HepG2 (cell line): ENCODE results near the gene MKS1. TPM values are rescaled to one million over a fixed set of nuclear protein-coding genes. Genes with fewer than 3 reads are reported as not detected.
A peak's percentile ranks its signal among the peaks of the same experiment; 100 is the strongest.

ENCODE experiments used
- AFF4 ChIP-seq: sonication (generic); formaldehyde crosslinking; IDR thresholded peaks from 2 replicates; pipeline ENCODE4 v1.4.0; 2020; ENCODE audit warnings: missing genetic modification reagents
- KLF12 ChIP-seq: sonication (generic); formaldehyde crosslinking; IDR thresholded peaks from 2 replicates; pipeline ENCODE4 v1.4.0; 2020; ENCODE audit warnings: missing genetic modification reagents, borderline replicate concordance
- NR1H2 ChIP-seq: sonication (generic); formaldehyde crosslinking; IDR thresholded peaks from 2 replicates; pipeline ENCODE4 v1.8.1; 2022; ENCODE audit warnings: low read depth, missing genetic modification reagents, borderline replicate concordance
- PBX3 ChIP-seq: sonication (generic); formaldehyde crosslinking; IDR thresholded peaks from 2 replicates; pipeline ENCODE4 v1.8.1; 2023; ENCODE audit warnings: missing genetic modification reagents, inconsistent platforms, borderline replicate concordance
- SMAD1 ChIP-seq: sonication (generic); formaldehyde crosslinking; IDR thresholded peaks from 2 replicates; pipeline ENCODE4 v1.4.0; 2020; ENCODE audit warnings: missing genetic modification reagents, low read depth, mild to moderate bottlenecking, borderline replicate concordance
- THAP9 ChIP-seq: sonication (generic); formaldehyde crosslinking; IDR thresholded peaks from 2 replicates; pipeline ENCODE4; 2020; ENCODE audit warnings: missing genetic modification reagents, mild to moderate bottlenecking, borderline replicate concordance
- ZNF18 ChIP-seq: sonication (generic); formaldehyde crosslinking; IDR thresholded peaks from 2 replicates; pipeline ENCODE4 v1.8.0; 2022; ENCODE audit warnings: mild to moderate bottlenecking, missing genetic modification reagents; ENCODE audit not compliant: insufficient replicate concordance
- ZNF280B ChIP-seq: sonication (generic); formaldehyde crosslinking; IDR thresholded peaks from 2 replicates; pipeline ENCODE4 v1.5.0; 2020; ENCODE audit warnings: missing genetic modification reagents, mild to moderate bottlenecking, borderline replicate concordance
- ZNF605 ChIP-seq: sonication (generic); formaldehyde crosslinking; IDR thresholded peaks from 2 replicates; pipeline ENCODE4 v1.8.0; 2022; ENCODE audit warnings: mild to moderate bottlenecking, missing genetic modification reagents
- ZNF709 ChIP-seq: sonication (generic); formaldehyde crosslinking; IDR thresholded peaks from 2 replicates; pipeline ENCODE4 v1.5.0; 2020; ENCODE audit warnings: mild to moderate bottlenecking, missing genetic modification reagents
- ZNF879 ChIP-seq: sonication (generic); formaldehyde crosslinking; IDR thresholded peaks from 2 replicates; pipeline ENCODE4 v1.8.1; 2023; ENCODE audit warnings: missing genetic modification reagents
- polyA plus RNA-seq, 8 experiments: library from polyadenylated mRNA; depleted of rRNA in 3 of 8; stranded (reverse) in 7 of 8; unstranded in 1 of 8; fragments of >200 nt; fragmentation: Illumina TruSeq in 4 of 8; extraction: Trizol in 4 of 8; gene quantifications; 2 replicates each; pipeline versions ENCODE4 v1.2.1 to v1.2.3, GENCODE V29; 2011 to 2016; ENCODE audit warnings: low read depth in 4 of 8, missing spikeins in 1 of 8, mixed read lengths in 1 of 8; ENCODE audit not compliant: insufficient read depth in 1 of 8
- total RNA-seq, 5 experiments: library from RNA; depleted of rRNA; stranded (reverse); fragments of >200 nt; fragmentation: Illumina TruSeq; extraction: Trizol; gene quantifications; 2 replicates each; pipeline ENCODE4 v1.2.3, GENCODE V29; 2016; ENCODE audit warnings: low read depth in 1 of 5

MKS1 gene
- total and polyA plus RNA-seq, 2 of the 13 experiments (the other 11 are each of a cell fraction or from before 2014, with no cell fraction given): 16.1 to 26.3 TPM

GRCh38 chr17:58249270-58250133 lies 30.4 kb upstream of the MKS1 start (continued):
- TF ChIP-seq THAP9 (no peak; the same call in 1 of the 2 replicates), PBX3 (CRISPR knock-in tag) (no peak), ZNF280B (CRISPR knock-in tag) (peak; percentile 83; the same call in 1 of the 2 replicates), SMAD1 (CRISPR knock-in tag) (no peak), ZNF605 (CRISPR knock-in tag) (peak; percentile 65; the same call in 1 of the 2 replicates), AFF4 (CRISPR knock-in tag) (no peak), ZNF879 (CRISPR knock-in tag) (0 out of 2 replicates have a peak, but pooled peaks have one; percentile 87), ZNF18 (CRISPR knock-in tag) (peak; percentile 70), ZNF709 (CRISPR knock-in tag) (0 out of 2 replicates have a peak, but pooled peaks have one; percentile 29), KLF12 (CRISPR knock-in tag) (0 out of 2 replicates have a peak, but pooled peaks have one; percentile 27), NR1H2 (CRISPR knock-in tag) (no peak)
